SKM-1 (cell line): Measurements from ENCODE around the gene GNG12.

Source experiments
- DNase-seq: peaks from one replicate; lab custom pipeline; 2025; ENCODE audit not compliant: unreplicated experiment; lab: John Stamatoyannopoulos, UW

GNG12 gene

DNA sequence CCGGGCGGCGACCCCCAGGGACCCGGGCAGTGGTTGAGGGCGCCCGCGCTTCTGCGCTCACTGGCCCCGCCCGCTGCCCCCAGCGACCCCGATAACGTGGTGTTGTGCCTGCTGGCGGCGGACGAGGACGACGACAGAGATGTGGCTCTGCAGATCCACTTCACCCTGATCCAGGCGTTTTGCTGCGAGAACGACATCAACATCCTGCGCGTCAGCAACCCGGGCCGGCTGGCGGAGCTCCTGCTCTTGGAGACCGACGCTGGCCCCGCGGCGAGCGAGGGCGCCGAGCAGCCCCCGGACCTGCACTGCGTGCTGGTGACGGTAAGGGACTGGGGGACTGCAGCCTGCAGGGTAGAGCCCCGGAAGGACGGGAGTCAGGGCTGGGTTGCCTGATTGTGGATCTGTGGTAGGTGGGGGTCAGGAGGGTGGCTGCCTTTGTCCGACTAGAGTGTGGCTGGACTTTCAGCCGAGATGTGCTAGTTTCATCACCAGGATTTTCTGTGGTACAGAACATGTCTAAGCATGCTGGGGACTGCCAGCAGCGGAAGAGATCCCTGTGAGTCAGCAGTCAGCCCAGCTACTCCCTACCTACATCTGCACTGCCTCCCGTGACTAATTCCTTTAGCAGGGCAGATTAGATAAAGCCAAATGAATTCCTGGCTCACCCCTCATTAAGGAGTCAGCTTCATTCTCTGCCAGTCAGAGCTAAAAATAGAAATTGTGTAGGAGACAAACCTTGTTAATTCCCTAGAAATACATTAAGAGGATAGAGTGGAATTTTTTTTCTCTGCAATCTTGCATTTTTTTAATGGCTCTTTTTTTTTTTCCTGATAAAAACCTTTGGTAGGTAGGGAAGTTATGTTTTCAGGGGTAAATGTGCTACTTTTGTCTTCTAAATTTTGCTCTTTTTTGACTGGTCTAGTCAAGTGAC lies 146.7 kb downstream of the GNG12 start:
- DNase-seq: peak; percentile 94

DNA sequence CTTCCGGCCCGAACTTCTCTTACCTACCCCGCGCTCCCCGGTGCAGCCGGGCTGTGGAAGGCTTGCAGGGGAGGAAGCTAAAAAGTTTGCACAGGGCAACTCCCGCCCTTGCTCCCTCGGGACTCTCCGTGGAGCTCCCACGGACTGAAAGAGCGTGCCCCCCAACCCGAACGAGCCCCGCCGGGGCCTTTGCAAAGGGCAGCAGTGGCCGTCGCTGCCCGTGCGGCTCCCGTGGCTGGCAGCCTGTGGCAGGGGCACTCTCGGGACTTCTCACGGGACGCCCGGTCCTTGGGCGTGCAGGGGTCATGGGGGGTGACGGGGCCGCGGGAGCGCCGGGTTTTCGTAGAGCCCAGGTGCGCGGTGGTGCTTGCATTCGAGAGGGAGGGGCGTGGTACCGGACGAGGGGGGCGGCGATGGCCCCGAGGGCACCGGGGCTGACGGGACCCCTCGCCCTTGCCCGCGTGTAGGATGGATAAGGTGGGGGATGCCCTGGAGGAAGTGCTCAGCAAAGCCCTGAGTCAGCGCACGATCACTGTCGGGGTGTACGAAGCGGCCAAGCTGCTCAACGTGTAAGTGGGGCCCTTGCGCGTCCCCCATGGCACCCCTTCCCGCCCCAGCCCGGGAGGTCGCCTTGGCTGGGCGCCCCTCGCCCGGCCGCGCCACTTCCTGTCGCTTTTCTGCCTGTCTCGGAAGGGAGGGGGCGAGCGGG lies 147.6 kb downstream of the GNG12 start:
- no peak for DNase-seq

DNA sequence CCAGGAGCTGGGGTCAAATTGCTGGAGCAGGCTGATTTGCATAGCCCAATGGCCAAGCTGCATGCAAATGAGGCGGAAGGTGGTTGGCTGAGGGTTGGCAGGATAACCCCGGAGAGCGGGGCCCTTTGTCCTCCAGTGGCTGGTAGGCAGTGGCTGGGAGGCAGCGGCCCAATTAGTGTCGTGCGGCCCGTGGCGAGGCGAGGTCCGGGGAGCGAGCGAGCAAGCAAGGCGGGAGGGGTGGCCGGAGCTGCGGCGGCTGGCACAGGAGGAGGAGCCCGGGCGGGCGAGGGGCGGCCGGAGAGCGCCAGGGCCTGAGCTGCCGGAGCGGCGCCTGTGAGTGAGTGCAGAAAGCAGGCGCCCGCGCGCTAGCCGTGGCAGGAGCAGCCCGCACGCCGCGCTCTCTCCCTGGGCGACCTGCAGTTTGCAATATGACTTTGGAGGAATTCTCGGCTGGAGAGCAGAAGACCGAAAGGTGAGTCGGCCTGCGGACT lies 148.2 kb downstream of the GNG12 start, which contains the start of gene GADD45A:
GADD45A (plus strand) TSS at position 135 of the 491 bp plus-strand sequence; CDS start at position 429, 294 bp downstream.
- peak; percentile 97 for DNase-seq

DNA sequence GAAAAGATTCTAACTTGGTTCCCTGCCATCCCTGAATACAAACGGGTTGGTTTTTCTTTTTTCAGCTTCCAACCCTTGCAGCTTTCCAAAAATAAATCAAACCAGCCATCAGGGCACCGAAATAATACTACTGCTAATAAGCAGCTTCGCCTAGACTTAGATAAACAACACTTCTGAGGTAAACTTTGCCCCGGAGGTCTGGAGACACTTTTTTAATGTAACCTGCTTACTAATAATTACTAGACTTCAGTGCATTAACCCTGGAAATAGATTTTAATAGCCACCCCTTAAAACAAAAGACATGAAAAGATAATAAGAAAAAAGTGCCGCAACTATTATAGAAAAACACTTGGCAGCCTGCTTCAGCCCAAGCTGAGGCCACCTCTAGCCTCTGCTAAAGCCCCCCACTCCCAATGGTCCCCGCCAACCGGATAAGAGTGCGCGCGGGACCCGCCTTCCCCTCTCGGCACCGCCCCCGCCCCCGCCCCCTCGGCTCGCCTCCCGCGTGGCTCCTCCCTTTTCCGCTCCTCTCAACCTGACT lies 148.7 kb downstream of the GNG12 start:
- no peak for DNase-seq

DNA sequence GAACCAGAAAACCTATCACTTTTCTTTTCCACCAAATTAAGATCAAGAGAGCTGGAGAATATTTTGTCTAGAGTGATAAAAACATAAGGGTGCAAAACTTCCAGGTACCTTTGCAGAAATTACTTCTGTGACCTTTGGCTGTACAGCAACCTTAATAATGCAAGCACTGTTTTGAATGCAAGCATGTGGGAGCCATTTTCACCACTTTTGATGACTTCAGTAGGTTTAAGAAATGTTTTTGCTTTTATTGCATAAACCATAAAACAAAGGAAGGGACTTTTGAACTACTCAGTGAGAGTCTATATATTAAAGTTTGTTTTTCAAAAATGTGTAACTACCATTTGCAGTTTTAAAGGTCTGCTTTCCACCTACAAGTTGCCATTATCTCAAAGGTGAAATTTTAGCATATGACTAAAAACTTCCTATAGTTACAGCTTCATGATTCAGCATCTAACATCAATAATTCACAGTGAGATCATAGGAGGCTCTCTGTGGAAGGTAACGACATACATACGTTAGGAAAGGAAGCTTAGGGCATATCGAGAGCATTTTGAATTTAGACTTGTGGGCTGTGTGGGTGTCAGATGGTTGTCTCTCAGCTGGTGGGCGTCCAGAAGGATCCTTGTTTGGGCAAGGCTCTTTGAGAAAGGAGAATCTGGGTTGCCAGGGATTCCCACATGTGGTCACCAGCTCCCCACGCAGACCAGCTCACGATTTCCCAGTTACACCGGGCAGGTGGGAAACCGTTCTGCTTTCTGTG lies 149.3 kb downstream of the GNG12 start:
- DNase-seq: no peak

DNA sequence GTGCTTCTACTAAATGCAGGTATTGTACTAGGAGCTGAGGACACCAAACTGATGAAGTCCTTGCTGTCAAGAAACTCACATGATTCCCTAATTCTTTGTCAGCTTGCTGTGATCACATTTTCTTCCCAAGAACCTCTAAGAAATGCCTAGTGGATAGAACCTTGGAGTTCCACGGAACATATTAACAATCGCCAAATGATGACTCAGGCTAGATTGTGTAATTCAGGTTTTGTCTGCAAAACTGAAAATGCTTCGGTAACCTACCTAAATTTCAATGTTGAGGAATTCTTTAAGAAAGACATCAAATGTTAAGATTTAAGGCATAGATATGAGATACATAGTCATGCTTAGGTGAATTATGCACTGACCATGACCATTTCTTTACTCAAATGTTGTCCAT lies 150.0 kb downstream of the GNG12 start:
- no peak for DNase-seq

DNA sequence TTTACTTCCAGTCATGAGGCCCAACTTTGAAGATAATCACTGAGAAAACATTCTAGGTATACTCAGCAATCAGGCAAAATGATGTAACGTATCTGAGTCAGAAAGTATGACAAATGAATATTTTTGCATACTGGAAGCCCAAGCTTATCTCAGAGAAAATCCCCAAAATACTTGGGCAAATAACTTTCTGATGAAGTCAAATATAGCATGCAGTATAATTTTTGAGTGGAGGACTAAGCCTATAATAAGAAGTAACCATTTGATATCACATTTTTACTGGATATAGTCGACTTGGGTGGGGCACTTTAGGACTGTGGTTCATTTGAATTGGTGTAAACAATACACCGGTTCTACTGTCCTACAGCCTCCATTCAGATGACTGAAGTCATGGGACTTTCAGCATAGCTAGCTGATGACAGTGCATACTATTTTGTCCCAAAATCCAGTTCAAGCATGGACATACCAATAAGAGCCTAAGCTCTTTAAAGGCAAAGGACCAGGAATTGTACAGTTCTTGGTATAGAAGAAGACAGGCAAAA lies 150.5 kb downstream of the GNG12 start:
- DNase-seq: no peak

DNA sequence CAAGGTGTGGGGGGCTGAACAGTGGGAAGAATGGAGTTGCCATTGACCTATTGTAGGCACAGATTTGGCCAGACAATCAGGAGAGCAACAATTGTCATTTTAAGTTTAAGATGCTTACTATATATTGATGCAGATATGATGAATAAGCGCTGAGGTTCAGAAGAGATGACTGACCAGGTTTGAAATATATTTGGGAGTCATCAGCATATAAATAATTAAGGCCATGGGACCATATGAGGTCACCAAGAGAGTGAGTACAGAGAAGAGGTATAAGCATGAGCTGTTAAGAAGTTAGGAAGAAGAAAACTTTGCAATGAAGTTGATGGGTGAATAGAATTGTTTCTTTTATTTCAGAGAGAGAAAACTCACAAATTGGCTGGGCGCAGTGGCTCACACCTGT lies 152.8 kb downstream of the GNG12 start:
- DNase-seq: no peak

DNA sequence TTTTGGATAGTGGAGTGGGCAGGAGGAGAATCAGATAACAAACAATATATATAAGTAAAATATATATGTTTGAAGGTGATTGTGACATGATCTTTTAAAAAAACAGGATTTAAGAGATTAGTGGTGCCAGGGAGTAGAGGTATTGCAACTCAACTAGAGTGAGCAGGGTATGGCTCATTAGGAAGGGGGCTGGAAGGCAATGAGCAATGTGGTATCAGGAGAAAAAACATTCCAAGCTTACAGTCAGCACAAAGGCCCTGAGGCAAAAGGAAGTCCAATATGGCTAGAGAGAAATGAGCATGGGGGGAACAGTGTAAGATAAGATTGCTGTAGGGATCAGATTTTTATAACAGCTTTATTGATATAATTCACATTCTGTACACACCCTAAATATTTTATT lies 153.6 kb downstream of the GNG12 start:
- no peak for DNase-seq

DNA sequence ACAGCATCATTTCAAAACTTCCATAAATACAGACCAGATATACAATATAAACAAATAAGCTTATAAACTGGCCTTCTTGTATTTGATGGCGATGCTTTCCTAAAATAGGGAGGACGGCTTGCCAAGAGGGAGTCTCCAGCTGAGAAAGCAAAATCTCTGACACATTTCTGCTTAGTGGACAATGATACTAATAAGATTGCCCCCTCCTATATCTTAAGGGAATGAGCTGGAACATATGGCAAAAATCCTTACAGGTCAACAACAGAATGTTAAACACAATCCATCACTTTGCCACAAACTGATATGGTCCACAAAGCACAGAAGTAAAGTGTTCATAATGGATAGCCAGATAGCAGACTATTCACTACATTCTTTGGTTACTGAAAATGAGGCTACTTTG lies 155.3 kb downstream of the GNG12 start:
- no peak for DNase-seq

DNA sequence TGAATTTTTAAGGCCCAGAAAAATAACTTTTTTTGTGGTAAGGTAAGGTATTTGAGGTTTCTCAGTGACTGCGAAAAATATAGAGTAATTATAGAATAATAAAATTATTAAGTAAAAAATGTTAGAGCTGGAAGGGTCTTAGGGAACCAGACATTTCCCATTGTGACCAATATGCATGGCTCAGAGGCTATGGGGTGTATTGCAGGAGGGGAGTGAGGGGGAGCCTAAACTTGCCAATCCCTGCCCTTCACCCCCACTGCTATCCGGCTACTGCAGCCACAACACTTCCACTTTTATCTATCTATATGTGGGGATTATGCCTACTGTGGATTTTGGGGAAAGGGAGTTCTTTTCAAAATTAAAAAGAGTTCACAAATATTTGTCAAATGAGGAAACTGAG lies 155.9 kb downstream of the GNG12 start:
- no peak for DNase-seq

DNA sequence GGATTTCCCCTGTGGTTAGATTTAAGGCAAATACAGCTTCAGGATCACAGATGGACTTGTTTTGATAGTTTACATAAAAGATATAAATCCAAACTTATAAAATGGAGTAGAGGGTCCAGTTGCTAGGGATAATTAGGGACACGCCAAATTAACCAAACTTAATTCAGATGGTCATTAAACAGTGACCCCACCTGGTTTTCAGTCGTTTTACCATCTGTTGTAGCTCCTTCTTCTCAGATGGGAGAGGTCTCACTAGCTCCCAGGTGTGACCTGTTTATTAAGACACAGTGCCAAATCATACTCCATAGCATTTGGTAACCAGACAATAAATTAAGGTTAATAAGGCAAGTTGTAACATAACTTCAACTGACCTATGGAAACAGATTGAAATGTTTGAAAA lies 156.3 kb downstream of the GNG12 start:
- DNase-seq: no peak

DNA sequence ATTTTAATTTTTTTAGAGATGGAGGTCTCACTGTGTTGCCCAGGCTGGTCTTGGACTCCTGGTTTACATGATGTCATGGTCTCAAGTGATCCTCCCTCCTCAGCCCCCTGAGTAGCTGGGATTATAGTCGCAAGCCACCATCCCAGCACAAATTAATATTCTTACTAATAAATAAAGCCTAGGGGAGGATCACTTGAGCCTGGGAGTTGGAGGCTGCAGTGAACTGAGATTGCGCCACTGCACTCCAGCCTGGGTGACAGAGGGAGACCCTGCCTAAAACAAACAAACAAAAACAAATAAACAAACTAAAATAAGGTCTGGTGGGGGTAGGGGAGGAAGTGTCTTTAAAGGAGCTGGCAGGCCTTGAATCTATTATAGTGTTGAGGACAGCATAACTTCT lies 157.0 kb downstream of the GNG12 start:
- no peak for DNase-seq

DNA sequence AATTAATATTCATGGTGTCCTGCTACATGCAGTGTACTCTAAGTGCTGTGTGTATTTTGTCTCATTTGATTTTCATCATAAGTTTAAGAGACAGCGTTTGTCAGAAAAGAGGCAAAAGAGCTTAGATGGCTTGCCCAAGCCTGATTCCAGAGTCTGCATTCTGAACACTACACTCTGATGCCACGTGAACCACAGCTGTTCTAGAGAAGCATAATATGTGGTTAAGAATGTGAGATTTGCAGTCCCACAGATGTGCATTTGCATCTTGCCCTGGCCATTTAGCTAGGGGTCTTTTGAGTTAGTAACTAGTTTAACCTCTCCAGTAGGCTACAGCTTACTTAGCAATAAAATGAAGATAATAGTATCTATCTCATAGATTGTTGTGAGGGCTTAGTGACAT lies 157.5 kb downstream of the GNG12 start:
- DNase-seq: no peak

DNA sequence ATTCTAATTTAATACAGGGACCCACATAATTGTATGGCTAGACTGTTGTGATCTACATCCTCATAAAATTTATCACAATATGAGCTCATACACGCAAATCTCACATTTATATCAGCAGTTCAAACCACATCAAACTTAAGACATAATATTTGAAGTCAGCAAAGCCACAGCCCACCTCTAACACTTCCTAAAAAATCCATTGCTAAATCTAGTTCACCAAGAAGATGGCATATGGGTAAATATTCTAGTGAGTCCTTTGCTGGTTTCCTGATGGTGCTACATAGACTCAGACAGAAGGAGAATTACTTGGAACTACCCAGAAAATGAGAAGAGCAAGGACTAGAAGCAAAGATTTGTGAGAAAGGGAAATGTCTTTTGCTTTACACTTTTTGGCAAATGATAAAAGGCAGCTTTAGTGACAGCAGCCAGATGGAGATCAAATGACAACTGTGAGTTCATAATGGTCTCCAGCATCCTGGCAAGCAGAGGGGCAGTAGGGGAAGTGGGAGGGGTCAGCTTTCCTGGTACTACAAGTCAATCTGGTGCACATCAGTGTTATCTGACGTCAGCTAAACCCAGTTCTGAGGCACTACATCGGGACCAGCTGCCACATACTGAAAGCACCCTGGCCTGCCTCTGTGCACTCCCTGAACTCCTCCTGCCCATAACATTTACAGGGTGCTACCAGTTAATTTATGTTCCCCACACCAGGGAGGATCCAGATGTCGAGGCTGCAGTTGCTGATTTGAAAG lies 158.8 kb downstream of the GNG12 start:
- DNase-seq: no peak

DNA sequence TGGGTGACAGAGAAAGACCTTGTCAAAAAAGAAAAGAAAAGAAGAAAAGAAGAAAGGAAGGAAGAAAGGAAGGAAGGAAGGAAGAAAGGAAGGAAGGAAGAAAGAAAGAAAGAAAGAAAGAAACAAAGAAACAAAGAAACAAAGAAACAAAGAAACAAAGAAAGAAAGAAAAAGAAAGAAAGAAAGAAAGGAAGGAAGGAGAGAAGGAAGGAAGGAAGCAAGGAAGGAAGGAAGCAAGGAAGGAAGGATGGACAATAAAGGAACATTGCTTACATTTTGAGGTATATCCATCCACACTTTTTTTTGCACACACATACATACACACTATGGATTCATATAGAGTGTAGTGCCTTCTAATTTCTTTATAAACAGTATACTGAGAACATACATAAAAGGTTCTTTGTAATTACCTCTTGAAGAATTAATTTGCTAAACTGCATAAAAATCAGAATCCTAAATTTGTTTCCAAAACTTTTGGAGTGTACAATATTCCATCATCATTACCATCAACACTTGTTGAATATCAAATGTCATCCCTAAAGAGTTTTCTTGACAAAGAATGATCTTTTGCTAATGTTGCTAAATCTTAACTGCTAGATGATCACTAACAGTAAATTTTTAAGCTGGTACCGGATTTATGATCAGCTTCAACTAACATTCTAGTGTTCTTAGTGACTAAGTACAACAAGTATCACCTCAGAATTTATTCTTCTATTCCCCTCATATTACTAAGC lies 159.6 kb downstream of the GNG12 start:
- no peak for DNase-seq

DNA sequence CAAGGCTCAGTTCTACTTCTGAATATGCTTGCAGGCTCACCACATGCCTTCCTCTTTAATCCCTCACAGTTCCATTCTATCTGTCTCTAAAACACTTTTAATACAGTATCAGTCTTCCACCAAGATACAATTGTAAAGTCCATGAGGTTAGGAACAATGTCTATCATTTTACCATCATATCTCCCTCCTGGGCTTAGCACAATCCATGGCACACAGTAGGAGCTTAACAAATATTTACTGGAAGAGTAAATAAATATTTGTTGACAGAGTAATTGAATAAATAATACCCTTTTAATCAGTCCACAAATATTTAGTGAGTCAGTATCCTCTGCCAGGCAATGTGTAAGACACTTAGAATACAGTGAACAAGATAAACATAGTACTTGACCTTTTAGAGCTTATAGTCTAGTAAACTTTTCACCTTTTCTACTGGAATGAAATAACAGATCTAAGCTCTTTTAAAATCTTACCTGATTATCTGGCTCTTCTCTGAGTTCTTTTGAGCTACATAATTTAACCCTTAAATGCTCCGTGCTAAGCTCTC lies 160.9 kb downstream of the GNG12 start:
- no peak for DNase-seq

DNA sequence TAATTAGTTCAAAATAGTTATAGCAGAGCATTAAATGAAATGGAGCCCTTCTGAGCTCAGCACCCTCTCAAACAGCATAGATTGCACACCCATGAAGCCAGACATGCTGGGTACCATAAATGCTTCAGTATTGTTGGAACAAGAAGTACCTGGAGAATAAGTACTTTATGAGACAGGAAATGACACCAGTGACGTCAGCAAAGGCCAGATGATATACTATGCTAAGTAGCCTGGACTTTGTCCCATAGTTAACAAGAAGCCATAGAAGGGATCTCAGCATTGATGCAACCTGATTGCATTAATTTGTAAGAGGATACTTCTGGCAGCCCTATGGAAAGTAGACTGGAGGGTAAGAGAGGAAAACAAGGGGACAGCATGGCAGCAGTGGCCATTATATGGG lies 164.6 kb downstream of the GNG12 start:
- no peak for DNase-seq

DNA sequence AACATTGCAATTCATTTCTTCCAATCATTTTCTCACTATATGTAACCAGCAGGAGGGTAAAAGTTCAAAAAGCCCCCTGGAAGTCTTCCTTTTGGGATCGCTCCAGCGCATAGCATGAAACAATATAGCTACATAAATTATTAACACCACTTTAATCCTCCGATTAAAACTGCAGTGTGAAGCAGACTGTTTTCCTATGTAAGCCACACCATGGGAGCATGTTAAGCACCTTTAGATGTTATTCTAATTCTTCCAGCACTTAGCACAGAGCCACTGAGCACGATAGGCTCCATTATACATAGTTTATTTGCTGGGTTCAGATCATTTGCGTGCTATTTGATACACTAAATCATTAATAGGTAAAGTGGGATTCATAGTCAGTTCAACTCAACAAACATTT lies 166.6 kb downstream of the GNG12 start:
- no peak for DNase-seq
